Thymus (tissue), 11 donors: ENCODE data around the gene SLC36A3. TPM values are rescaled to one million over a fixed set of nuclear protein-coding genes. Genes with fewer than 3 reads are reported as not detected.

Source experiments
- DNase-seq, 9 donors: peaks; one replicate each; pipeline ENCODE4 v3.0.0-alpha.2; 2013; ENCODE audit warnings: low spot score in 9 of 9, low read depth in 6 of 9, missing footprints in 1 of 9
- H3K27ac ChIP-seq, 2 donors: one replicate each; pipeline ENCODE4 v1.5.1; 2013; ENCODE audit warnings: control low read depth in 1 of 2, low read depth in 1 of 2, low read length in 1 of 2, mild to moderate bottlenecking in 1 of 2, moderate library complexity in 1 of 2
- H3K27me3 ChIP-seq, 2 donors: one replicate each; pipeline ENCODE4 v1.5.1; 2013; ENCODE audit warnings: low read length in 1 of 2; ENCODE audit not compliant: control insufficient read depth in 2 of 2, insufficient read depth in 1 of 2
- H3K36me3 ChIP-seq, 2 donors: one replicate each; pipeline ENCODE4 v1.5.1; 2013; ENCODE audit warnings: low read length in 1 of 2, mild to moderate bottlenecking in 1 of 2, moderate library complexity in 1 of 2; ENCODE audit not compliant: control insufficient read depth in 2 of 2, insufficient read depth in 2 of 2
- H3K4me1 ChIP-seq, 2 donors: one replicate each; pipeline ENCODE4 v1.5.1; 2013; ENCODE audit warnings: low read length in 2 of 2; ENCODE audit not compliant: control insufficient read depth in 2 of 2, insufficient read depth in 2 of 2
- H3K4me3 ChIP-seq, 2 donors: one replicate each; pipeline ENCODE4 v1.5.1; 2013; ENCODE audit warnings: low read length in 2 of 2, control low read depth in 1 of 2, mild to moderate bottlenecking in 1 of 2
- H3K9me3 ChIP-seq, 2 donors: one replicate each; pipeline ENCODE4 v1.5.1; 2013; ENCODE audit warnings: low read length in 1 of 2, mild to moderate bottlenecking in 1 of 2; ENCODE audit not compliant: control insufficient read depth in 2 of 2, insufficient read depth in 1 of 2
- WGBS: extraction: QIAGEN DNeasy Blood & Tissue Kit; methylation state at CpG from one replicate; pipeline ENCODE4 v1.1.7; 2013; 5-methylcytosine and 5-hydroxymethylcytosine counted together
- polyA plus RNA-seq: library from polyadenylated mRNA; stranded (reverse); fragments of 200-250 nt; gene quantifications from one replicate; pipeline ENCODE4 v1.2.3, GENCODE V29; 2013
- total RNA-seq: library from RNA; stranded (reverse); fragments of 120-200 nt; gene quantifications from one replicate; pipeline ENCODE4 v1.2.4, GENCODE V29; 2013
- donor health status: healthy.

SLC36A3 gene
- total and polyA plus RNA-seq, 2 donors: under 0.01 TPM; not detected in 1

- DNase-seq: no peak
- no peaks in the 10 kb centered on the region for H3K36me3 ChIP-seq
- H3K4me3 ChIP-seq: no peak overlapping the region
- H3K9me3 ChIP-seq: no peaks in the 10 kb centered on the region
- H3K27me3 ChIP-seq: no peaks in the 10 kb centered on the region
- WGBS: 97% methylated on average over 2 of the region's 2 CpGs
- no peaks in the 10 kb centered on the region for H3K4me1 ChIP-seq
- H3K27ac ChIP-seq: no peak overlapping the region
These were observed 29.3 kb upstream of the SLC36A3 start for GRCh38 chr5:151332857-151333256.

DNA sequence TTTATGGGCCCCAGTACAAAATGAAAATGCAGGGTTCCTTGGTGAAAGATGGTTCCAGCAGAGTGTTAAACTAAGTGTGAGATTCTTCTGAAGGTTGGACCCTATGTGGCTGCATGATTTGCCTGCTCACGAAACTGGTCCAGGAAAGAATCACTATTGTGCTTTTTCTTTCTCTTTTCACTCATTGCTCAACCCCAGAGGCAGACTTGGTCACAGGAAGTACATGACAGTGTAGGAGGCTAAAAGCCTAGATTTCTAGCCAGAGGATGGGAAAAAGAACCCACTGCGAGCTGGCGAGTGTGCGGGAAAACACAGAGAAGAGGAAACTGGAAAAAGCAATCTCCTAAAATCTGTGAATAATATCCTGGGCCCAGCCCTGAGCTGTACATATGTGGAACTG, 25.2 kb upstream of the SLC36A3 start:
- Histone ChIP-seq H3K4me3 (no peak overlapping the region), H3K9me3 (no peaks in the 10 kb centered on the region), H3K27me3 (no peaks in the 10 kb centered on the region), H3K27ac (no peak overlapping the region), H3K36me3 (no peaks in the 10 kb centered on the region), H3K4me1 (no peaks in the 10 kb centered on the region)
- no peak for DNase-seq
- 96% methylated on average over 4 of the region's 4 CpGs for WGBS

- Histone ChIP-seq H3K36me3 (no peaks in the 10 kb centered on the region), H3K4me1 (no peaks in the 10 kb centered on the region), H3K9me3 (no peaks in the 10 kb centered on the region), H3K4me3 (no peak overlapping the region), H3K27ac (no peak overlapping the region), H3K27me3 (no peaks in the 10 kb centered on the region)
- DNase-seq: no peak
- 93% methylated on average over 2 of the region's 2 CpGs for WGBS
These were observed 24.0 kb upstream of the SLC36A3 start for GRCh38 chr5:151327585-151327984.

DNA sequence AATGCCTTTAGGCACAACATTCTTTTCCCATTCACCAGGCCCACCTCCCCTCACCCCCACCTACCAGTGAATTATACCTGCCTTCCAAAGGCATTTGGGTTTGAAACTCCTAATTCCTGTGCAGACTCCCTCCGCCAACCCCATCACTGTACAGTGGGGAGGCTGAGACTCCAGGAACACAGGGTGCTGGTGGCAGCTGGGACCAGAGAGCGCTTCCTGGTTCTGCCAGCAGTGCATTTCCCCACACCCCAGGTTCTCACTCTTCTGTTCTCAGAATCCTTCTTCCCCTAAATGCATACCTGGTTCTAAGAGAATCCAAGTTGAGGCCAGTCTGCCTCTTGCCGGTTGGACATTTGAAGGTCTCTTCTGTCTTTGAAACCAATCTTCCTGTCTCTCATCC, 22.7 kb upstream of the SLC36A3 start:
- H3K27ac ChIP-seq: no peak overlapping the region
- H3K4me3 ChIP-seq: no peak overlapping the region
- 95% methylated on average over 3 of the region's 3 CpGs for WGBS
- H3K36me3 ChIP-seq: no peaks in the 10 kb centered on the region
- no peaks in the 10 kb centered on the region for H3K9me3 ChIP-seq
- no peaks in the 10 kb centered on the region for H3K27me3 ChIP-seq
- H3K4me1 ChIP-seq: no peaks in the 10 kb centered on the region
- no peak for DNase-seq

DNA sequence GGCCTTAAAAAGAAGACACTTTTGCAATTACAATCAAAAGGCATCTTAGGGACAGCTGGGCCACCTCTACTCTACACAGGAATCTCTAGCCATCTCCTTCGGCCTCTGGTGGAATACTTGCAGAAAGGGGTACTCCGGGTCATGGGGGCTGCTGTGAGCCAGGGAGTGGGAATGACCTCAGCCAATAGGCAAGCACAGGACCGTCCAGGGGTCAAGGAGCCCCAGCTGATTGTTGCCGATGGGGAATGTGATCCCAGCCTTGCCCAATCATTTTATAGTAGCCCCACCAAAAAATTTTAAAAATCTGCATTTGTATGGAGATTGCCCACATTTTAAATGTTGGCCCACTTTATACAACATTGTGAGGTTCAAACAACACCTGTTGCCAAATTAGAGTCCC, 16.9 kb upstream of the SLC36A3 start:
- H3K4me3 ChIP-seq: no peak overlapping the region
- 95% methylated on average over 4 of the region's 4 CpGs for WGBS
- H3K27ac ChIP-seq: no peak overlapping the region
- peaks cover 0 to 4% of the 10 kb centered on the region in 2 donors for H3K9me3 ChIP-seq
- H3K36me3 ChIP-seq: no peaks in the 10 kb centered on the region
- no peaks in the 10 kb centered on the region for H3K4me1 ChIP-seq
- no peak for DNase-seq
- H3K27me3 ChIP-seq: no peaks in the 10 kb centered on the region

DNA sequence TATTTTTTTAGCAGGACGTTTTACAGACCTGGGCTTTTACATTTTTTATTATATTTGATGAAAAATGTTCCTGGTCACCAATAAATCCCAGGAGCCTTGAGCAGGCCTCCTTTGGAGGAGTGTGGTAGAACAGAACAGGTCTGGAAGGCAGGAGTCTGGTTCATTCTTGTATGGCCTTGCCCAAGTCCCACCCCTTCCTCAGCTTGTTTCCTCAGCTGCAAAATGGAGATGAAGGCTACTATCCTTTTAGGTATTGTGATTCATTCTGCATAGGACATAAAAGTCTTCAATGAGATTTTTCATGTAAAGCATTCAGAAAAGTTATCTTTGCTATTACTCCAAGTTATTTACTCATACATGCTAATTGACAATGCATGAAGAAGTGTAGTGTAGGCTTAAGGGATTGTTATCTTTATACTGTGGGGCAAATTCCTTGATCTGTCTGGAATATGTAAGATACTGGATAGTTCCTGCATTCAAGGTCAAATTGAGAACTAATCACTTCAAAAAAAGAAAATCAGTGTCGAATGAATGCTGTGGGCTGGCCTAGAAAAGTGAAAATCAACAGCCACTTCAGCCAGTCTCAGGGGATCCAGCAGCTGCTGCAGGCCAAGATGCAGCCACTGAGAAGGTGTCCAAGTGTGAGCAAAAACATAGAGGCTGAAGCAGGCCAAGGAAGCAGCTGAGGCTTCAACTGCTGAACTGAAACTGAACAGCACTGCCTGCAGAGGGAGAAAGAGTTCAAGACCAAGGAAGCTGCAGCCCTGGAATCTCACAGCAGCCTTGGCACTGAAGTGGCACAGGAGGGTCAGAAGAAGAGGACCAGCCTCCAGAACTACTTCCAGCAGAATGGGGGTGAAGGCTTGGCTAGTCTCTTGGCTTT, 15.5 kb upstream of the SLC36A3 start:
- no peaks in the 10 kb centered on the region for H3K4me1 ChIP-seq
- WGBS: 92% methylated on average over 2 of the region's 2 CpGs
- no peaks in the 10 kb centered on the region for H3K27me3 ChIP-seq
- H3K36me3 ChIP-seq: no peaks in the 10 kb centered on the region
- H3K4me3 ChIP-seq: no peak overlapping the region
- peaks cover 0 to 4% of the 10 kb centered on the region in 2 donors for H3K9me3 ChIP-seq
- DNase-seq: peak in 2 of 9 donors; percentile 11 to 15
- no peak overlapping the region for H3K27ac ChIP-seq

- Histone ChIP-seq H3K27me3 (no peaks in the 10 kb centered on the region), H3K9me3 (peaks cover 0 to 4% of the 10 kb centered on the region in 2 donors), H3K4me3 (no peak overlapping the region), H3K27ac (no peak overlapping the region), H3K36me3 (no peaks in the 10 kb centered on the region), H3K4me1 (no peaks in the 10 kb centered on the region)
- no peak for DNase-seq
- 92% methylated on average over 2 of the region's 2 CpGs for WGBS
These were observed 14.3 kb upstream of the SLC36A3 start for GRCh38 chr5:151317871-151318270.

GRCh38 chr5:151315998-151316597, 12.5 kb upstream of the SLC36A3 start:
- Histone ChIP-seq H3K36me3 (no peaks in the 10 kb centered on the region), H3K27me3 (no peaks in the 10 kb centered on the region), H3K27ac (no peak overlapping the region), H3K4me1 (no peaks in the 10 kb centered on the region), H3K9me3 (peaks cover 0 to 8% of the 10 kb centered on the region in 2 donors), H3K4me3 (no peak overlapping the region)
- peak in 7 of 9 donors; percentile 7 to 52 (median 25) for DNase-seq
- WGBS: 64% methylated on average over 8 of the region's 8 CpGs

GRCh38 chr5:151313357-151313756, 9.8 kb upstream of the SLC36A3 start:
- peaks cover 0 to 15% of the 10 kb centered on the region in 2 donors for H3K9me3 ChIP-seq
- WGBS: 69% methylated on average over 2 of the region's 2 CpGs
- H3K4me1 ChIP-seq: no peaks in the 10 kb centered on the region
- no peak for DNase-seq
- no peak overlapping the region for H3K4me3 ChIP-seq
- H3K27me3 ChIP-seq: no peaks in the 10 kb centered on the region
- no peaks in the 10 kb centered on the region for H3K36me3 ChIP-seq
- no peak overlapping the region for H3K27ac ChIP-seq
